Astrocyte of the cerebellum (primary cell): ENCODE data around the gene SPATA46.

ENCODE experiments used
- DNase-seq: peaks from one replicate; pipeline ENCODE4 v3.0.0-alpha.2; 2011; ENCODE audit warnings: low read depth
- H3K4me3 ChIP-seq: 2 replicates; pipeline ENCODE4 v1.5.1; 2011; ENCODE audit warnings: mild to moderate bottlenecking, low read depth, low read length, moderate library complexity
- CTCF ChIP-seq: IDR thresholded peaks from 2 replicates; pipeline ENCODE4 v1.5.1; 2012; ENCODE audit warnings: low read length, low read depth, moderate library complexity, mild to moderate bottlenecking; ENCODE audit errors: missing control alignments
- in situ Hi-C: cut with HindIII; loops from 2 replicates; pipeline ENCODE4 v1.10.0; 2017; ENCODE audit warnings: low sequenced_read_pairs

SPATA46 gene

GRCh38 chr1:162416909-162417308 lies 40.3 kb upstream of the SPATA46 start:
- in situ Hi-C loops = no loop called here
- TF ChIP-seq CTCF = no peak
- no peak for DNase-seq
- no peak overlapping the region for H3K4me3 ChIP-seq

- DNase-seq = no peak
- in situ Hi-C loops = no loop called here
- TF ChIP-seq CTCF = no peak
- H3K4me3 ChIP-seq = no peak overlapping the region
Measured at GRCh38 chr1:162416215-162416614, 39.6 kb upstream of the SPATA46 start.

- in situ Hi-C loops = no loop called here
- peak; percentile 45 for DNase-seq
Measured at GRCh38 chr1:162412002-162412401, 35.3 kb upstream of the SPATA46 start, which contains the start of gene SH2D1B. Gene SH2D1B, minus strand, starts transcription at chr1:162412136. Its CDS starts 120 bp downstream, at chr1:162412016.

GRCh38 chr1:162407539-162407938 lies 30.9 kb upstream of the SPATA46 start:
- no peak for DNase-seq
- H3K4me3 ChIP-seq = no peak overlapping the region
- in situ Hi-C loops = no loop called here
- no peak for TF ChIP-seq CTCF

More at GRCh38 chr1:162412002-162412401, 35.3 kb upstream of the SPATA46 start, which contains the start of gene SH2D1B:
- no peak for TF ChIP-seq CTCF
- no peak within 1 kb of the TSS for H3K4me3 ChIP-seq

GRCh38 chr1:162406811-162407210 lies 30.2 kb upstream of the SPATA46 start:
- no peak for TF ChIP-seq CTCF
- DNase-seq = no peak
- no peak overlapping the region for H3K4me3 ChIP-seq
- in situ Hi-C loops = no loop called here

GRCh38 chr1:162405800-162406199 lies 29.1 kb upstream of the SPATA46 start:
- no peak overlapping the region for H3K4me3 ChIP-seq
- no peak for TF ChIP-seq CTCF
- DNase-seq = no peak
- in situ Hi-C loops = no loop called here
